Mesenchymal stem cell (in vitro differentiated cells and primary cell): Measurements from ENCODE around the gene TIMP4.

Source experiments
- DNase-seq: peaks from one replicate; pipeline ENCODE4 v3.0.0-alpha.2; 2013
- H2AFZ ChIP-seq: one replicate; pipeline ENCODE4 v1.6.1; 2013; ENCODE audit warnings: low read depth, mild to moderate bottlenecking, control low read depth, inconsistent platforms, low read length, moderate library complexity
- H2AK5ac ChIP-seq: 2 replicates; pipeline ENCODE4 v1.6.1; 2013; ENCODE audit warnings: low read length, moderate library complexity, mild to moderate bottlenecking, inconsistent platforms; ENCODE audit not compliant: severe bottlenecking
- H2BK120ac ChIP-seq: one replicate; pipeline ENCODE4 v1.6.1; 2013; ENCODE audit warnings: low read depth, mild to moderate bottlenecking, inconsistent platforms, low read length, moderate library complexity
- H2BK12ac ChIP-seq, 2 experiments: one replicate each; pipeline ENCODE4 v1.6.1; 2013; ENCODE audit warnings: inconsistent platforms in 2 of 2, low read length in 2 of 2, mild to moderate bottlenecking in 2 of 2, moderate library complexity in 2 of 2, control low read depth in 1 of 2
- H2BK15ac ChIP-seq: one replicate; pipeline ENCODE4 v1.6.1; 2013; ENCODE audit warnings: mild to moderate bottlenecking, low read depth, inconsistent platforms; ENCODE audit not compliant: poor library complexity, severe bottlenecking
- H2BK5ac ChIP-seq: 2 replicates; pipeline ENCODE4 v1.6.1; 2013; ENCODE audit warnings: low read depth, mild to moderate bottlenecking, low read length, control low read depth, inconsistent platforms; ENCODE audit not compliant: poor library complexity, severe bottlenecking
- H3K14ac ChIP-seq, 2 experiments: one replicate each; pipeline ENCODE4 v1.6.1; 2013; ENCODE audit warnings: inconsistent platforms in 2 of 2, low read length in 2 of 2, control low read depth in 1 of 2, mild to moderate bottlenecking in 1 of 2, moderate library complexity in 1 of 2
- H3K18ac ChIP-seq, 2 experiments: one replicate each; pipeline ENCODE4 v1.6.1; 2013; ENCODE audit warnings: inconsistent platforms in 2 of 2, low read length in 2 of 2, control low read depth in 1 of 2, low read depth in 1 of 2, mild to moderate bottlenecking in 1 of 2
- H3K23ac ChIP-seq, 2 experiments: one replicate each; pipeline ENCODE4 v1.6.1; 2013; ENCODE audit warnings: inconsistent platforms in 2 of 2, low read length in 2 of 2, mild to moderate bottlenecking in 2 of 2, moderate library complexity in 2 of 2, control low read depth in 1 of 2
- H3K27ac ChIP-seq: 2 replicates; pipeline ENCODE4 v1.5.1; 2013; ENCODE audit warnings: mild to moderate bottlenecking, moderate library complexity, low read length, control low read depth, inconsistent platforms; ENCODE audit not compliant: poor library complexity, severe bottlenecking
- H3K27me3 ChIP-seq, 2 experiments: 2 replicates each; pipeline versions ENCODE4 v1.6.1 to v1.7.0; 2013; ENCODE audit warnings: low read length in 2 of 2, mild to moderate bottlenecking in 2 of 2, moderate library complexity in 2 of 2, control low read depth in 1 of 2, inconsistent platforms in 1 of 2; ENCODE audit not compliant: control insufficient read depth in 1 of 2, insufficient read depth in 1 of 2
- H3K36me3 ChIP-seq, 2 experiments: 2 replicates each; pipeline versions ENCODE4 v1.6.1 to v1.7.0; 2013; ENCODE audit warnings: low read length in 2 of 2, control low read depth in 1 of 2, inconsistent platforms in 1 of 2, low read depth in 1 of 2, mild to moderate bottlenecking in 1 of 2; ENCODE audit not compliant: insufficient read depth in 2 of 2, control insufficient read depth in 1 of 2
- H3K4ac ChIP-seq, 2 experiments: one replicate each; pipeline ENCODE4 v1.6.1; 2013; ENCODE audit warnings: inconsistent platforms in 2 of 2, low read length in 2 of 2, mild to moderate bottlenecking in 2 of 2, moderate library complexity in 2 of 2, control low read depth in 1 of 2, low read depth in 1 of 2
- H3K4me1 ChIP-seq: 2 replicates; pipeline ENCODE4 v1.6.1; 2013; ENCODE audit warnings: low read depth, low read length, control low read depth; ENCODE audit not compliant: control insufficient read depth, insufficient read depth
- H3K4me2 ChIP-seq: 2 replicates; pipeline ENCODE4 v1.6.1; 2013; ENCODE audit warnings: low read length, mild to moderate bottlenecking, inconsistent platforms; ENCODE audit not compliant: poor library complexity, severe bottlenecking
- H3K4me3 ChIP-seq, 2 experiments: 2 replicates each; pipeline versions ENCODE4 v1.5.1 to v1.7.0; 2013; ENCODE audit warnings: low read length in 2 of 2, mild to moderate bottlenecking in 2 of 2, control low read depth in 1 of 2, low read depth in 1 of 2; ENCODE audit not compliant: insufficient read depth in 1 of 2
- H3K79me1 ChIP-seq: replicated peaks from 2 replicates; pipeline ENCODE4 v1.6.1; 2013; ENCODE audit warnings: mild to moderate bottlenecking, control low read depth, low read length, inconsistent platforms; ENCODE audit not compliant: poor library complexity, severe bottlenecking
- H3K9ac ChIP-seq: 2 replicates; pipeline ENCODE4 v1.7.0; 2013; ENCODE audit warnings: mild to moderate bottlenecking, low read length, moderate library complexity
- H3K9me3 ChIP-seq: 2 replicates; pipeline ENCODE4 v1.7.0; 2013; ENCODE audit warnings: mild to moderate bottlenecking, low read length; ENCODE audit not compliant: control insufficient read depth
- H4K8ac ChIP-seq: one replicate; pipeline ENCODE4 v1.6.1; 2013; ENCODE audit warnings: inconsistent platforms, mild to moderate bottlenecking, low read length, moderate library complexity
- H4K91ac ChIP-seq: one replicate; pipeline ENCODE4 v1.6.1; 2013; ENCODE audit warnings: mild to moderate bottlenecking, low read length, inconsistent platforms
- WGBS: methylation state at CpG from one replicate; pipeline ENCODE4 v1.1.7; 2013; ENCODE audit warnings: mixed read lengths; 5-methylcytosine and 5-hydroxymethylcytosine counted together

TIMP4 gene

DNA sequence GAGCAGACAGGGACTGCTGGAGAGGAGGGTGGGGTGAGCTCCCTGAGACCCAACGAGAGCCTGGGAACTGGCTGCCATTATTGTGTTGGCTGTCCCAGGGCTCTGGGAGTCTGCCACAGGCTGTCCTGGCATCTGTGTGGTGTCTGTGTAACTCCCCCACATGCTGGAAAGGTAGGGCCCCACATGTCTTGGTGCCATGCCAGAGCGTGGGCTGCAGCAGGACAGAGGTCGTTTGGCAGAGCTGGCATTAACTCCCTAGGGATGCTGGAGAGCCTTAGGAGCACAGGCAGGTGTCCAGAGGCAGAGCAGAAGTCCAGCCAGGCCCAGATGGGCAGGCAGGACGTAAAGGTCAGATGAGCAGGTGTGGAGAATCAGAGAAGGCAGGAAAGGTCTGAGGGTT is 9.7 kb downstream of the TIMP4 start:
- peaks cover 0 to 4% of the 10 kb centered on the region in 2 experiments for H3K27me3 ChIP-seq
- no peak overlapping the region for H2AK5ac ChIP-seq
- H2BK120ac ChIP-seq = no peak overlapping the region
- no peak overlapping the region for H4K91ac ChIP-seq
- no peak overlapping the region for H3K27ac ChIP-seq
- H3K9me3 ChIP-seq = no peaks in the 10 kb centered on the region
- no peak for DNase-seq
- no peaks in the 10 kb centered on the region for H3K36me3 ChIP-seq
- no peak overlapping the region for H2AFZ ChIP-seq
- no peaks in the 10 kb centered on the region for H3K4me1 ChIP-seq
- no peak overlapping the region for H3K9ac ChIP-seq
- no peak overlapping the region for H2BK12ac ChIP-seq
- no peak overlapping the region for H3K18ac ChIP-seq
- no peak overlapping the region for H3K4me3 ChIP-seq
- no peak overlapping the region for H3K4ac ChIP-seq
- 86% methylated on average over 4 of the region's 4 CpGs for WGBS
- no peak overlapping the region for H3K23ac ChIP-seq
- H3K4me2 ChIP-seq = no peak overlapping the region
- no peak overlapping the region for H2BK15ac ChIP-seq
- H3K14ac ChIP-seq = peak overlapping the region in 1 of 2 experiments; percentile 4
- H4K8ac ChIP-seq = no peak overlapping the region
- H2BK5ac ChIP-seq = no peak overlapping the region
- H3K79me1 ChIP-seq = no peaks in the 10 kb centered on the region

DNA sequence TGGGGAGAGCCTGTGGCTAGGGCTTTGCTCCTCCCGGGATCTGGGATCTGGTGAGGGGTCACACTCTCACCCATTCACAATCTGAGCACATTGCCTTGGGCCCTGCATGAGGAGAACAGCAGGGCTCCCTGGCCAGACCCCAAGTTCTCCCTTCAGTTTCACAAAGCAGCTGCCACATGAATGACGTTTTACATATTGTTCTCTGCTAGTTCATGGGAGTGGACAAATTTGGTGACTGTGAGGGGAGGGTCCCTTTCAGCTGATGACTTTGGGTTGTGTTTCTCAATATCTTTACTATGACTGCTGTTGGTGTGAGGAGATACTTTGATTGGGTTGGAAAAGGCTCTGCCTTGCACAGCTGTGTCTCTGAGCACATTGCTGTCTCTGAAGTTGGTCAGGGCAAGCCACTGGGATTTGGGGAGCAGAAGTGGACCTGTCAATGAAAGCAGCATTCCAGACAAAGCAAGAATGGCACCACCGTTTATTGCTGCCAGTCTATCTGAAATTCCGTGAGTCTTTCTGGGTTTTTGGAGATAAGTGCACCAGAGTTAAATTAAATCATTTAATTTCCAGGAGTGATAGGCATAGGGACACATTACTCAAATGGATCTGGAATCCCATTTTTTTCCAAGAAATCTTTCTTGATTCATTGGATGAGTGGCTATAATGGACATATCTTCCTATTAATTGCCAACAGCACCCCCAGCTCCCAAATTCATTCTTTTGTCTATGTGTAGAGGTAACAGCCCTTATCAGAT is 10.3 kb downstream of the TIMP4 start:
- H3K27ac ChIP-seq = no peak overlapping the region

DNA sequence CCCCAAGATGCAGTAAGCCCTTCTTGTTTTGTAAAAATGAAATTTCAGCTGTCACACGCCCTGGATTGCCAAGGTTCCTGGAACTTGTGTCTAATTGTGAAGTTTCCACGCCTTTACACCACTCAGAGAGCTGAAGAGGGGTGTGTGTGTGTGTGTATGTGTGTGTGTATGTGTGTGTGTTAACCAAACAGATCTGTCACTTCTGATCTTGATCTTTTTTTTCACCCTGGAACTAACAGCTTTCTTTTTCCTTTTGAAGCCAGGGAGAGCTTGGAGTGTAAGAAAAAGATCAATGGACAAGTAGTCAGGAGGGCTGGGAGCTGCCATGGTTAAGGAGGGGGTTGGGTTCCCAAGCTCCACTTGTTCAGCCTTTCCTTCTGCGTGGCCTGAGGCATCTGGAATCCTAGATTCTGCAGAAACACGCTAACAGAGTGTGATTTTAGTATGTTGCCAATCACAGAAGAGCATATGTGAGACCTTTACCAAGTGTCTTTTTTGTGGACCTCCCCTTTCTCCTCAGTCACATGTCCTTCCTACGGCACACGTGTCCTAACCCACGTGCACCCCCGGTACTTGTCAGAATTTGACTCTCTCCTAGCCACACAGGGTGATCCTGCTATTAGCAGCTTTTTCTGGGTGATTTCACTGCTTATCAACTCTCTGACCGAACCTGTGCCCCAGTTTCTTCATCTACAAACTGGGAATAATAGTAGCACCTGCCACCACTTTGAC is 11.5 kb downstream of the TIMP4 start:
- Histone ChIP-seq H4K8ac (no peak overlapping the region), H3K4ac (no peak overlapping the region), H3K27ac (no peak overlapping the region), H2AK5ac (no peak overlapping the region), H3K14ac (no peak overlapping the region), H3K9ac (no peak overlapping the region), H3K36me3 (no peaks in the 10 kb centered on the region), H3K4me1 (peaks cover 2% of the 10 kb centered on the region), H2BK120ac (no peak overlapping the region), H3K27me3 (peaks cover 0 to 4% of the 10 kb centered on the region in 2 experiments), H2AFZ (no peak overlapping the region), H2BK15ac (no peak overlapping the region), H2BK5ac (no peak overlapping the region), H3K79me1 (no peaks in the 10 kb centered on the region), H3K23ac (no peak overlapping the region), H3K18ac (no peak overlapping the region), H3K4me3 (no peak overlapping the region), H3K4me2 (no peak overlapping the region), H4K91ac (no peak overlapping the region), H2BK12ac (peak overlapping the region in 1 of 2 experiments; percentile 81), H3K9me3 (no peaks in the 10 kb centered on the region)
- 89% methylated on average over 8 of the region's 9 CpGs for WGBS
- no peak for DNase-seq

More for the DNA sequence above, 10.3 kb downstream of the TIMP4 start:
- no peak overlapping the region for H3K18ac ChIP-seq
- H3K27me3 ChIP-seq = peaks cover 0 to 4% of the 10 kb centered on the region in 2 experiments
- no peak overlapping the region for H2AK5ac ChIP-seq
- 88% methylated on average over 3 of the region's 4 CpGs for WGBS
- H3K4me3 ChIP-seq = no peak overlapping the region
- no peak overlapping the region for H3K14ac ChIP-seq
- no peak overlapping the region for H3K4me2 ChIP-seq
- no peak overlapping the region for H2BK5ac ChIP-seq
- H2BK120ac ChIP-seq = no peak overlapping the region
- no peaks in the 10 kb centered on the region for H3K9me3 ChIP-seq
- no peaks in the 10 kb centered on the region for H3K79me1 ChIP-seq
- DNase-seq = no peak
- H4K91ac ChIP-seq = peak overlapping the region; percentile 16
- no peaks in the 10 kb centered on the region for H3K36me3 ChIP-seq
- H3K23ac ChIP-seq = no peak overlapping the region
- H3K4me1 ChIP-seq = no peaks in the 10 kb centered on the region
- H2BK12ac ChIP-seq = peak overlapping the region in 1 of 2 experiments; percentile 57
- peak overlapping the region; percentile 63 for H2BK15ac ChIP-seq
- H3K9ac ChIP-seq = no peak overlapping the region
- H2AFZ ChIP-seq = no peak overlapping the region
- no peak overlapping the region for H3K4ac ChIP-seq
- no peak overlapping the region for H4K8ac ChIP-seq

DNA sequence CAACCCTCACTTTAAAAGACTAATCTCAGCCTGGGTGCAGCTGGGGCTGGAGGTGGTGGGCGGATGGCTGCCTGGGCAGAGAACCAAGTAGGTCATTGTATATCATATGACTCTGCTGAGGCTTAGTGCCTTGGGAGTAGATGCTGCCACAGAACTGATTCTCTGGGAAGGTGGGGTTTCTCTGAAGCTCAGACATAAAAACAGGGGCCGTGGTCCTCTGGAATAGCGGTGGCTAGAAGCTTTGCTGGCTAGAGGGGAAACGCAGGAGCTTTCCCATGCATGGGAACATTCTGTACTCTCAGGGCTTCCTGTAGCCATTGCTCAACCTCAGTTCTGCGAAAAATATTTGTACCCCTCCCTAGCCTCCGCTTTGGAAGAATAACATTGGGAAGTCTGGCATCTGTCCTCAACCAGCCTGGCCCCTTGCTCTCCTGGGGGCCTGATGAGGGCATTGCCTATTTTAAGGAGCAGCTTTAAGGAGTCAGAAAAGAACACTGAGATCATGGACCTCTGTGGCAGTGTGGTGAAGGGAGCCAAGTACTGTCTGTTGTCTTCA is 14.7 kb downstream of the TIMP4 start:
- Histone ChIP-seq H3K9me3 (no peaks in the 10 kb centered on the region), H3K18ac (peak overlapping the region; percentile 65 to 84), H3K36me3 (no peaks in the 10 kb centered on the region), H4K91ac (peak overlapping the region; percentile 58), H4K8ac (peak overlapping the region; percentile 48), H3K4me1 (peaks cover 2% of the 10 kb centered on the region), H3K14ac (no peak overlapping the region), H3K27ac (no peak overlapping the region), H3K23ac (no peak overlapping the region), H2BK15ac (peak overlapping the region; percentile 65), H3K79me1 (no peaks in the 10 kb centered on the region), H3K4ac (peak overlapping the region in 1 of 2 experiments; percentile 11), H3K9ac (peak overlapping the region; percentile 65), H2AFZ (no peak overlapping the region), H2BK5ac (no peak overlapping the region), H2AK5ac (no peak overlapping the region), H3K4me3 (peak overlapping the region in 1 of 2 experiments; percentile 60), H2BK120ac (peak overlapping the region; percentile 57), H2BK12ac (peak overlapping the region; percentile 15 to 91), H3K4me2 (no peak overlapping the region), H3K27me3 (no peaks in the 10 kb centered on the region)
- WGBS = 52% methylated on average over 6 of the region's 6 CpGs
- peak; percentile 81 for DNase-seq
